Nephron (organoid): ENCODE data around the gene TES.

ENCODE experiments used
- H3K27ac Mint-ChIP-seq, 3 experiments: 2 replicates each; pipeline ENCODE4 v1.8.0; 2020; ENCODE audit warnings: mixed read lengths in 3 of 3, mild to moderate bottlenecking in 2 of 3, moderate library complexity in 1 of 3
- H3K27me3 Mint-ChIP-seq: 2 replicates; pipeline ENCODE4 v1.8.0; 2021; ENCODE audit warnings: low read depth, mild to moderate bottlenecking, moderate library complexity, mixed read lengths
- H3K36me3 Mint-ChIP-seq: 2 replicates; pipeline ENCODE4 v1.8.0; 2020; ENCODE audit warnings: low read depth, mixed read lengths
- H3K4me1 Mint-ChIP-seq: 2 replicates; pipeline ENCODE4 v1.8.0; 2020; ENCODE audit warnings: mixed read lengths
- H3K4me3 Mint-ChIP-seq, 3 experiments: 2 replicates each; pipeline ENCODE4 v1.8.0; 2020; ENCODE audit warnings: mild to moderate bottlenecking in 3 of 3, mixed read lengths in 3 of 3, moderate library complexity in 2 of 3
- H3K9me3 Mint-ChIP-seq: 2 replicates; pipeline ENCODE4 v1.8.0; 2020; ENCODE audit warnings: mixed read lengths
- CTCF ChIP-seq, 3 experiments: fragments of 200-600 bp; sonication (generic); IDR thresholded peaks; one replicate each; pipeline ENCODE4 v1.5.0; 2021; ENCODE audit warnings: antibody characterized with exemption in 3 of 3; ENCODE audit not compliant: unreplicated experiment in 3 of 3

The TES gene

GRCh38 chr7:116195451-116195850, 14.9 kb upstream of the TES start:
- H3K27me3 Mint-ChIP-seq = no peaks in the 10 kb centered on the region
- H3K4me1 Mint-ChIP-seq = no peaks in the 10 kb centered on the region
- no peak overlapping the region for H3K27ac Mint-ChIP-seq
- no peaks in the 10 kb centered on the region for H3K36me3 Mint-ChIP-seq
- H3K4me3 Mint-ChIP-seq = no peak overlapping the region
- no peak for TF ChIP-seq CTCF (IDR thresholded peaks at IDR 0.05; ENCODE audit: unreplicated experiment in 3 of 3)
- no peaks in the 10 kb centered on the region for H3K9me3 Mint-ChIP-seq

- H3K27me3 Mint-ChIP-seq = no peaks in the 10 kb centered on the region
- no peak overlapping the region for H3K27ac Mint-ChIP-seq
- no peaks in the 10 kb centered on the region for H3K4me1 Mint-ChIP-seq
- H3K36me3 Mint-ChIP-seq = no peaks in the 10 kb centered on the region
- no peaks in the 10 kb centered on the region for H3K9me3 Mint-ChIP-seq
- no peak for TF ChIP-seq CTCF (IDR thresholded peaks at IDR 0.05; ENCODE audit: unreplicated experiment in 3 of 3)
- no peak overlapping the region for H3K4me3 Mint-ChIP-seq
These were observed 13.4 kb upstream of the TES start for GRCh38 chr7:116196947-116197346.

GRCh38 chr7:116197360-116197759, 13.0 kb upstream of the TES start:
- TF ChIP-seq CTCF (IDR thresholded peaks at IDR 0.05; ENCODE audit: unreplicated experiment in 3 of 3) = no peak
- no peak overlapping the region for H3K27ac Mint-ChIP-seq
- H3K4me3 Mint-ChIP-seq = no peak overlapping the region
- H3K27me3 Mint-ChIP-seq = no peaks in the 10 kb centered on the region
- no peaks in the 10 kb centered on the region for H3K36me3 Mint-ChIP-seq
- no peaks in the 10 kb centered on the region for H3K4me1 Mint-ChIP-seq
- H3K9me3 Mint-ChIP-seq = no peaks in the 10 kb centered on the region

- H3K4me1 Mint-ChIP-seq = no peaks in the 10 kb centered on the region
- no peak for TF ChIP-seq CTCF (IDR thresholded peaks at IDR 0.05; ENCODE audit: unreplicated experiment in 3 of 3)
- H3K9me3 Mint-ChIP-seq = no peaks in the 10 kb centered on the region
- no peak overlapping the region for H3K27ac Mint-ChIP-seq
- no peaks in the 10 kb centered on the region for H3K27me3 Mint-ChIP-seq
- no peaks in the 10 kb centered on the region for H3K36me3 Mint-ChIP-seq
- H3K4me3 Mint-ChIP-seq = no peak overlapping the region
These were observed 11.5 kb upstream of the TES start for GRCh38 chr7:116198748-116199410.

GRCh38 chr7:116200963-116201362, 9.4 kb upstream of the TES start:
- no peaks in the 10 kb centered on the region for H3K27me3 Mint-ChIP-seq
- H3K36me3 Mint-ChIP-seq = no peaks in the 10 kb centered on the region
- H3K4me3 Mint-ChIP-seq = no peak overlapping the region
- H3K9me3 Mint-ChIP-seq = no peaks in the 10 kb centered on the region
- no peak overlapping the region for H3K27ac Mint-ChIP-seq
- H3K4me1 Mint-ChIP-seq = no peaks in the 10 kb centered on the region
- no peak for TF ChIP-seq CTCF (IDR thresholded peaks at IDR 0.05; ENCODE audit: unreplicated experiment in 3 of 3)

GRCh38 chr7:116206141-116206540, 4.2 kb upstream of the TES start:
- TF ChIP-seq CTCF (IDR thresholded peaks at IDR 0.05; ENCODE audit: unreplicated experiment in 3 of 3) = no peak
- H3K27me3 Mint-ChIP-seq = peaks cover 13% of the 10 kb centered on the region
- H3K4me3 Mint-ChIP-seq = no peak overlapping the region
- no peaks in the 10 kb centered on the region for H3K36me3 Mint-ChIP-seq
- H3K27ac Mint-ChIP-seq = no peak overlapping the region
- peaks cover 3% of the 10 kb centered on the region for H3K4me1 Mint-ChIP-seq
- H3K9me3 Mint-ChIP-seq = no peaks in the 10 kb centered on the region
